AG08396 (cell line): ENCODE measurements around the gene PAIP2.
"Not testable (repeated sequence)": the region's sequence is repeated elsewhere in the genome, so short reads cannot be mapped to it uniquely, and the experiment has no call there.

Experiments used
- DNase-seq: peaks from one replicate; pipeline ENCODE4 v3.0.0; 2012; ENCODE audit warnings: low spot score, mixed read lengths

Gene PAIP2

DNA sequence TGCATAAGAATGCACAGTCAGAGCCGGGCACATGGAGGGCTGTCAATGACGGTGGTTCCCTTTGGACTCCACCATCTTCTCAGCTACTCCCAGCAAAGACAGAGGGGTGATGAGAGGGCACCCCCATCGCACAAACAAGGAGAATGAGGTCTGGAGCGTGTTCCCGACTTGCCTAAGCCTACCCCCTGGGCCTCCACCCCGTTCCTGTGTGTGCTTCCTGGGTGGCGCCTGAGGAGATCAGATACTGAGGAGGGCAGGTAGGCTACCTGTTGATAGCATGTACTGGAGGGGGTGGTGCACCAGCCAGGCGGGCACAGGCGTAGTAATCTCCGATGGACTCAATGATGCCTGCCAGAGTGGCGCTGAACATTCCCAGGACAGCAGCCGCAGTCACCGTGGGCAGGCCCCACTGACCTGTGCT lies 37.3 kb downstream of the PAIP2 start:
- no peak for DNase-seq

DNA sequence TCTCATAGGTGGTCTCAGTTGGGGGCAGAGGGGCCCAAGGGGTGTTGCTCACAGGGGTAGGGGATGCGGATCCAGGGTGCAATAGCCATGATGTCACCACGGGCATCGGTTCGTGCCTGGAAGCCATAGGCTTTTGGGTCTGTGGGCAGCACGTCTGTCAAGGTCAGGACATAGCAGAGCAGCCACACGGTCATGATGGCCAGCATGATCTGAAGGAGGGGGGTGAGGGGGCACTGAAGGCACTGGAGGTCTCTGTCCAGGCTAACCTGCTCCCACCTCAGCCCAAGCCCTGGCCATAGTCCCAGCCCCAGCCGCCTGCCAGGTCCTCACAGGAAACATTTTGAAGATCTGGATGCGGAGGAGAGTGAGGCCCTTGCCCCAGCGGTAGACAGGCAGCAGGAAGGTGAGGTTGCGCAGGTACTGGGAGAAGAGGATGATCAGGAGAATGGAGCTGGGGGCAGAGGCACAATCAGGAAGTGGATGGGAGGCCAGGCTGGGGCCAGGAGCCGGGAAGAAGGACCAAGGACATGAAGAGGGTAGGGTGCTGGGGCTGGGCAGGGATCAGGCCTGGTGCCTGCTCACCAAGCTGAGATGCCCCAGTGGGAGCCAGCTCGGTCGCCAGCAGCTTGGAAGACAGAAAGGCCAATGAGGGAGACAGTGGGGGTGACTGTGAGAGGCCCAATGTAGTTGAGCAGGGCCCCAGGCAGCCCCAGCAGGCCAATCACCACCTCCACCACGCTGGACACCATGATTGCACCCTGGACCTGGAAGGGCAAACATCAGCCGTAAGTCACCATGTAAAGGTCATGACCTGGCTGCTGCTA lies 38.2 kb downstream of the PAIP2 start:
- no peak for DNase-seq

DNA sequence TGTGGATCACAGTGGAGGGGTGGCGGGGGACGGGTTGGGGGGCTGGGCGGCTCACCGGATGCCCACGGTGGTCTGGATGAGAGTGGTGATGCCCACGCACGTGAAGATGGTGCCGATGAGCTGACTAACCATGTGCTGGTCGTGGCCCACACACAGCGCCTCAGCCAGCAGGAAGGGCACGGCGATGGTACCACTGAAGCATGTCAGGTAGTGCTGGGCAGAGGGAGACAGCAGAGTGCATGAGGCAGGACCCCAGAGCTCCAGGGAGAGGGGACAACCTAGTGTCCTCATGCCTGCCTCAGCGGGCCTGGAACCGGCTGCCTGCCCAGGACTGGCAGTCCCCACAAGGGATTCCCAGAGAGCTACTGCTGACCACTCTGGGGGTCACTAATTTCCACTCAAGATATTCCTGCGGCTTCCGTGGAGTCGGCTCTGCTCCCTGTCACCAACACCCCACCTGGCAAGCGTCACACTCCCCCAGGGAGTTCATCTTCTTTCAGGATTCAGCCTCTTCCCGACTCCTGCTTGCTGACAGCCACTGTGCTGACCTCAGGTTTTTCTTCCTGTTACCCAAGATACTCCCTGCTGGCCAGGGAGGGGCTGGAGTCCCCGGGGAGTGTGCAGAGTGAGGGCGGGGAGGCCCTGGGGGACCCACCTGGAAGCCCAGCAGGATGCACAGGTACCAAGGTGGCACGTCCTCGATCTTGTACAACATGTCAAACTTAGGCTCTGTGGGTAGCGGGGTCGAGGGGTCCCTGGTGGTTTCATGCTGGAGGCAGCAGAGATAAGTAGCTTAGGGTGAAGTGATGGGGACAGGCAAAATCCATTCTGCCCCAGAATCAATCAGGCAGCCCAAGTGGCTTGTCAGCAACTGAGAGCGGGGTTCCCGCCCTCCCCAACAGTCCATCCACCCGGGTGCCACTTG lies 40.4 kb downstream of the PAIP2 start:
- no peak for DNase-seq

DNA sequence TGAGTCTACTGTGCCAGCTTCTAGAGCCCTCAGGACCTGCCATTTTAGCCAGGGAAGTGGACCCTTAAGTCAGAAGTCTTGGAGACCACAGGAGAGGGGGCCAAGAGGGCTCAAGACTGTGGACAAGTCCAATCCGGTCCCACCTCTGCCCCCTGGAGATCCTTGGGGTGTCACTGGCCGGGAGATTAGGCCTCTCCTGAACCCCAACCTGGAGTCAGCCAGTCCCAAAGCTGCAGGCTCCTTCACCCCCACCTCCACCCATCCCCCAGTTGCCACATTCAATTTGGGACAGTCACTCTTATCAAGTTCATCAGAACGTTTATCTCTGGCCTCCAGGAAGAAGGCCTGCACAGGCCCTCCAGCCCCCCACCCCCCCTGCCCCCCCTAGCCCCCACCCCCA lies 41.2 kb downstream of the PAIP2 start:
- DNase-seq: no peak

DNA sequence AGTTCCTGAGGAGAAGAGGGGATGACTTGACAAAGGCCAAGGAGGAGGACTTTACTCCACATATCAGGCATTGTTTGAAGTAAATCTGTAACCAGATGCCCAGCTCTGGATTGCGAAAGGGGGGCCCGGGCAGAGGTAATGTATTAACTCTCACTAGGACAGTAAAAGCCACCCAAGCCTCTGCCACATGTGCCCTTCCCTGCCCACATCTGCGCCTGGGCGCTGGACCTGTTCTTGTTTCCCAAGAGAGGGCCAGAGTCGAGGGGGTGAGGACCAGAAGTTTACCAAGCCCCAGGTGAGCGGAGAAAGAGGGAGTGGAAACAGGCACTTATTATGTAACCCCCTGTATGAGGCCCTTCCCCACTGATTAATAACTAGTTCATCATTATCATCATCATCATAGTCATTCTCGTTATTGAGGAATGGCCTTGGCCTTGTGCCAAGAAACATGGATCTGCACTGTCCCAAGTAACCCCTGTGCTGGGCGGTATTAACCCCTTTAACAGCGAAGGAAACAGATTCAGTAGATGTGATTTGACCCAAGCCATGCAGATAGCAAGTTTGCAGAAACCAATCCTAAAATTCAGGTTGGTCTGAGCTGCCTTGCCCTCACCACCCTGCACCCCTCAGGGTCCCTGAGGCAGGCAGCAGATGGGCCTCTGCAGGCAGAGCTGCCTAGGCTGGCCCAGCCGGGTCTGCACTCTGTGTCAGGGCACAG lies 41.8 kb downstream of the PAIP2 start, which contains the start of gene SLC23A1:
SLC23A1 (minus strand) TSS at position 23 of the 718 bp plus-strand sequence. CDS start 44 bp downstream, outside the sequence.
- peak; percentile 42 for DNase-seq

DNA sequence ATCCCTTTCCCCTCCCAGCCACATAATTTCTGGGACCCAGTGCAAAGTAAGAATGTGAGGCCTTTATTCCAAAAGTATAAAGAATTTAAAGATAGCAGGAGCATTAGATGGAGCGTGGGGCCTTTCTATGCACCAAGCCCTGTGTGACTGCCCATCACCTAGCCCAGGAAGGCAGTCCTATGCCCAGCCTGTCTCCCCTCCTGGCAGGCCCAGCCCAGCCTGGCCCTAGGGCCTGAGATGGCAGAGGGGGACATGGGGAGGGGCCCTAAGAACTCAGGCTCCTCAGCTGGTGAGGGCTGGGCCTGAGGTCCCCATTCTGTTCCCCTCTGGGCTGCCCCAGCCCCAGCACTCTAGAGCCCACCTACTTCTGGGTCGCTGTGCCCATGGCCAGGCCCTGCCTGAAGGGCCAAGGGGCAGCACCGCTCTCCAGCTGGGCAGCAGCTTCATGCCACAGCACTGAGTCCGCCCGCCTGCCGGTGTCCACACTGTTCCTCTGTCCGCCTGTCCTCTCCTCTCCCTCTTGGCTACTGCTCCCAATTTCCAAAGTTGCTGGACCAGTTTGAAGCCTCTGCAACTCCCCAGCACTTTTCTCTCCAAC lies 42.4 kb downstream of the PAIP2 start:
- DNase-seq: no peak

DNA sequence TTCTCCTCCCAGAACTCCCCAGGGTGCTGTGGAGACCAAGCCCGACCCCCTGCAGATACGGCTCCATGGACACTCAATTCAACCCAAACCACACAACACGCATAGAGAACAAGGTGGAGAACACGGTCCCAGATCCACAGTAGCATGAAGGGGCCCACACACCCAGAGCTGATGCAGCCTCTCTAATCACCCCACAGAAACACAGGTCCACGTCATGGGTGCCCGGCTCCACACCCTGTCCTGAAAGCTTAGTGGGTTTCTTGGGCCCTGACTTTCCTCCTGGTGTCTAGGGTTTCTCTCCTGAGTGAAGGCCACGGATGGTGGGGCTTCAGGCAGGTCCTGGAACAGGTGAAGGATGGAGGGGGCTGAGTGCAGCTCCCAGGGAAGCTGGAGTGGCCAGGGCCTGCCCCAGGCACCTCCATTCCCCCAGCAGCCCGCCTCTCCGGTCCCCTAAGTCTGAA lies 43.0 kb downstream of the PAIP2 start:
- no peak for DNase-seq

DNA sequence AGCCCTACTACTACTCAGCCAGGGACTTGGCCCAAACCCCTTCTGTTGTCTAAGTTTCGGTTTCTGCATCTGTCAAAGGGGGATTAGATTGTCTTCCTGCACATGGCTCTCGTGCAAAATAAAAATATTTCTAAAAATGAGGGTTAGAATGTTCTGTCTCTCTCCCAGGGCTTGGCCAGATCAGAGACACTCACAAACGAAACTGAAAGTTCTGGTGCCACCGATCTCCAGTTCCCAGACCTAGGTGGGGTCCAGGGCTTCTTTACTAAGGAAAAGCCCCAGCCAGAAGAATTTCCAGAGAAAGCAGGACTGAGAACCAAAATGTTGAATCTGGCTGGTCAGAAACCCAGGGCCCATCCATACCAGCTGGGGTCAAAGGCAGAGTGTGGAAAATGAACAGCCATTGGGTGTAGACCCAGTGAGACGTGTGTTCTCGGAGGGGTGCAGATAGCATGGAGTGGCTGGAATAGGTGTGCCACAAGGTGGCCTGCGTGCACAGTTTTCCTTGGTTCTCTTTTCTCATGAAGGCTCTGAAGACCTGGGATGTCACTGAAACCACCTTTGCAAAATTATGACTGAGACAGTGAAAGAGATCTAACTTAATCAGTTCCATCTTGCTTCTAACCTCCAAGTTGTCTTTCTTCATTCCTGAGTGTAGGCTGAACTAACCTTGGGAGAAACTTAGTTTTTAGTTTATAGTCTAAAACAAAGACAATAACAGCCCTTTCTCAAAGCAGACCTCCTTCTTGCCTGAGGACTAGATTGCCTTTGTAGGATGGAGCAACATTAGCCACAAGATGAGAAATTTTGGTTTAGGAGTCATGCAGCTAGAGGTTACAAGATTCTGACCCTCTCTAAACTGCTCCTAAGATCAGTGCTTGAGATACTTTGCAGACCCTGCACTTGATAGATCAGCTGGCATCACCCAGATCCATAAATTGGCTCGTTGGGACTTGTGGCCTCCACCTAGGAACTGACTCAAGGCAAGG lies 43.7 kb downstream of the PAIP2 start:
- peak; percentile 65 for DNase-seq

DNA sequence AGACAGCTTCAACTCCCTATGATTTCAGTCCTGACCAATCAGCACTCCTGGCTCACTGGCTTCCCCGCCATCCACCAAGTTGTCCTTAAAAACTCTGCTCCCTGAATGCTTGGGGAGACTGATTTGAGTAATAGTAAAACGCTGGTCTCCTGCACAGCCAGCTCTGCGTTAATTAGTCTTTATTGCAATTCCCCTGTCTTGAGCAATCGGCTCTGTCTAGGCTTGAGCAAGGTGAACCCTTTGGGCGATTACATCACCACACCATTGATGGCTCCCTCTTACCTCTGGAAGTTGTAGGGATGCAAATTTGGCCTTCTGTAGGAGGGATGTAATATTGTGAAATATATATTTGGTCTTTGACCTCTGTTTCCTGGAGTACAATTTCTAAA lies 44.4 kb downstream of the PAIP2 start:
- no peak for DNase-seq

DNA sequence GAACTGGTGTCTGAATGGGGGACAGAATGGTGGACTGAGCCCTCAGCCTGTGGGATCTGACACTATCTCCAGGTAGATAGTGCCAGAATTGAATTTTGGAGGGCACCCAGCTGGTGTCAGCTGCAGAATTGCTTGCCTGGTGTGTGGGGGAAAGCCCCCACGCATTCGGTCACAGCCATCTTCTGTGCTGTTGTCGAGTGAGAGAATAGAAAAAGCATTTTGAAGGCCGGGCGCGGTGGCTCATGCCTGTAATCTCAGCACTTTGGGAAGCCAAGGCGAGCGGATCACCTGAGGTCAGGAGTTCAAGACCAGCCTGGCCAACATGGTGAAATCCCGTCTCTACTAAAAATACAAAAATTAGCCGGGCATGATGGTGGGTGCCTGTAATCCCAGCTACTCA lies 45.3 kb downstream of the PAIP2 start:
- not testable (repeated sequence) for DNase-seq

DNA sequence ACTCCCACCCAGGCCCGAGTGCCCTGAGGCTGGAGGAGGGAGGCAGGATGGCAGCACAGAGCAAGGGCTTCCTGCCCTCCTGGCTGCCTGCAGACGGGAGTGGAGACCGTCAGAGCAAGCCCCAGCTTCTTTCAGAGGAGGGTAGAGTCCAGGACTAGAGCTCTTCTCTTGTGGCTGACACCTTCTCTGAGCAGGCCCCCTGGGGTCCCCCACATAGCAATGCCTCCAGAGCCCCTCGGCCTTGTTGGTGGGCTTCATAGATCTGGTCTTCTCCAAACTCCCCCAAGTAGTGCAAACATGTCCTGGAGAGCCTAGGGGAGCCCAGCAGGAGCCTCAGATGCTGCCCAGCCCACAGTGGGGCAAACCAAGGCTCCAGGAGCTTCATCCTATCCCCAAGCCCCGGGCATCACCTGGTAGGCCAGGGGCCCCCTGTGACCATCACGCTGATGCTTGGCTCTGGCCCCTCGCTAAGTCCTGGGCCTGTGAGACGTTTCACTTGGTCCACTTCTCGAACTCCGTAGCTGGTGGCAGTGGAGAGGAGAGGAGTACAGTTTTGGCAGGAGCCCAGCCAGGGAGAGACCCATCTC lies 46.0 kb downstream of the PAIP2 start:
- no peak for DNase-seq

DNA sequence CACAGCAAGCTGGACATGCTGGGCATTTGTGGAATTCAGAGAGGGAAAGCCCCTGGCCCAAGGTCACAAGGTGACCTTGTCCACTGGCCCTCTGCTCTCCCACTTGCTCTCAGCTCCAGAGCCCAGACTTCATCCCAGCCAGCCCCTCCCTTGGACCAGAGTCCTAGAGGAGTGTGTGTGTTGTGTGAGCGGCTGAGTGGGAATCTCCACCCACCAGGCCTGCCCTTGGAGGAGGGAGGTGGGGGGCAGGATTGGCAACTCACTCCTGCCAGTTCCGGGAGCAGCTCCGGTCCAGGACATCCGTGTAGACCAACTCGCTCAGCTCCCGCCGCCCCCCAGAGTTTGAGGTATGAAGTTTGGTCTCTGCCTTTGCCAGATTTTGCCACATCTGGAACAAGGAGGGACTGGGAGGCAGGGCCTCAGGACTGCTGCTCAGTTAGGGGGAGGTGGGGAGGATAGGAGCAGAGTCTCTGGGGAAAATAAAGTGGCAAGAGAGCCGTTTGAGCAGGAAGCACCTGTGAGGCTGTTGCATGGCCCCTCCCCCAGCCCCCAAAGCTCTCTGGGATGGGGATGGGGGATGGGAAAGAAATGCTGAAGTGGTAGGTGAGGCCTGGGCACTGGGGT lies 46.7 kb downstream of the PAIP2 start:
- peak; percentile 66 for DNase-seq

DNA sequence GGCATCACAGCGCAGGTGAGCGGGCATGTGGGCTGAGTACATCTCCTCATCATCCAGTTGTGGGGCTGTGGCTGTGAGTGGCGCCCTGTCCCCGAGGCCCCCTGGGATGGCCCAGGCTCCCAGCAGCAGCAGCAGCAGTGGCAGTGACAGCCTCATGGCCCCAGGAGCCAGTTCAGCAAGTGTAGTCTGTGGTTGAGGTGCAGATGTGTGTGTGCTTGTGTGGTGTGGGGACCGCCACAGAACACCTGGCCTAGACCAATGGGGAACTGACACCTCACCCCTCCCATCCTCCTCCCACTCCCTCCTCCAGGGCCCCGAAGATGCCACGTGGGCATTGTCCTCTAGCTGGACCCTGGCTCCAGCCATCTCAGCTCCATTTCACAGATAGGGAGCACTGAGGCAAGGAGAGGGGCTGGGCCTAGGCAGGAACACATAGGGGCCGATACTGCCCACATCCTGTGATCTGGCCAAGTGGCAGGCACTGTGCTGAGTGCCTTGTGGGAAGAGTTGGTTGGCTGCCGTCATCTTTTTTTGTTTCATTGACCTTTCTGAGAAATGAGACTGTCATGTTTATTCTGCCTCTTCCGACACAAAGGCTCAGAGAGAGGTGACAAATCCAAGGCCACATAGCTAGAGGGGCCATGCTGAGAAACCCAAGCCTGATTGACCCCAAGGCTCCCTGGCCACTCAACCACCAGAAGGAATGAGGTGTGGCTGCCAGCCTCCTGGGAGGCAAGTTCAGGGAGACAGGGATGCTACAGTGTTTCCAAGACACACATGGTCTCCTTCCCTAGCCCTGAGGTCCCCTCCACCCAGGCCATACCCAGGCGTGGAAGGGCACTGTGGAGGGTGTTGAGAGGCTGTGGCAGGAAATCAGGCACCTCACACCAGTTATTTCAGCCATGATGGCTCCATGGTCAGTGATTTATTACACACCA lies 48.3 kb downstream of the PAIP2 start, which contains the start of gene MZB1:
MZB1 (minus strand) TSS at position 213 of the 938 bp plus-strand sequence; CDS start at position 156, 57 bp downstream.
- DNase-seq: peak; percentile 17

DNA sequence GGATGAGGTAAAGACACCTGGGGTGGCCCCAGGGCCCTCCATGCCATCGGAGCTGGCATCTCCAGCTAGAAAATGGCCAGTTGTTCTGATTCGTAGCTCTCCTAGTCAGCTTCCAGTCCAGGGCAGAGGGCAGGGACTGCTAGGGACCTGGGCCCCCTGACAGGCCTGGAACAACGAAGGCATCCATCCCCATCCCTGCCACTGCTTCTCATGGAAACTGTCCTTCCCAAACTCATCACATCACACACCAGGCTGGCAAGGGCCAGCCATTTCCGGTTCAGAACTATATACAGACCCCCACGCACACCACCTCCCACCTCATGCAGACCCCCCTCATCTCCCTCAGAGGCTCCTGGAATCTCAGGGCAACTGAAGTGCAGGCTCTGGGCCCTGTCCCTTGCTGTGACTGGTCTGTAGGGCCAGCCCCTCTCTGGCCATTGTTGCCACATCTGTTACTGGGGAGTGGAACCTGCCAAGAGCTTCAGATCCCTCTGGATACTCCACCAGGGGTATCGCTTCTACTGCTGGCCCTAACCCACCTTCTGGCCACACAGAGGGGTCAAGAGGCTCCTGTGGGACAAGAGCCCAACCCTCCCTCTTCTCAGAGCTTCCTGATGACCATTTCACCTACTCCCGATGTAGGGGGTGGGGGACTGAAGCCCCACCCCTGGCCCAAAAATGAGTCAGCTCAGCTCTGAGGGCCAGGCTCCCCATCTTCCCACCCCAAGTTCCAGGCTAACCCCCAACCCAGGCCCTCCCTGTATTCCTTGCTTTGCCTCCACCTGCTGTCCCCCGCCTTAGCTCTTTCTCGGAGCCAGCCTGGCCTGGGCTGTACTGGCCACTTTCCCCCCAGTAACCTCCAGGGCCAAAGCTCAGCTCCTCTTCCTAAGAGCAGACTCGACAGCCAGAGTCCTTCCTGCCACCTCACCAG lies 49.2 kb downstream of the PAIP2 start:
- peak; percentile 23 for DNase-seq

DNA sequence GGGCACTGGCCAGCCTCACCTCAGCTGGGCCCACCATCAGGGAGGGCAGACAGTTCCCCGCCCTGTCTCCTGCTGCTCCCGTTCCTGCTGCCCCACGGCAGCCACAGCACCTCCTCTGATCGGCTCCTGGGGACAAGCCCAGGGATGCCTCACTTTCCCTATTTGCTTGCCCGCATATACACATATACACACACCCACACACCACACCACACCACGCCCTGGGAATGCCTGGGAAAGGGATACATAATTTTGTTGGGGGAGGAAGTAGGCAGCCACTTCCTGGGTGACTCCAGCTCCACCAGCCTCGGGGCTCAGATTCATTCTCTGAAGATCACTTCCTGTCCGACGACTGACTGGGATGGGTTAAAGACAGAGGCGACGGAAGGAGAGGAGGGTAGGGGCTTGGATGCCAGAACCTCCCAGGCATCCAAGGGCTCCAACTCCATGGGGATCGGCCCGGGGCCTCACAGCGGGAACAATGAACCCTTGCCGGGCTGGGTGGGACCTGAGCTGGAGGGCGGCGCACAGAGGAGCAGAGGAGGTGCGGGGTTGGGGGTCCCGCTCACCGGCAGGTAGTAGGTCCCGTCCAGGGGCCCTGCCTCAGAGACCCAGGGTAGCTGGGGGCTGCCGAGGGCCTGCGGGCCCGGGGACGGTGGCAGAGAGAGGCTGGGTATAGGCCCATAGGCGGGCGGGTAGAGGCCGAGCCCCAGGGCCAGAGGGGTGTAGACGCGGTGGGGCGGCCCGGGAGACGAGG lies 50.1 kb downstream of the PAIP2 start:
- peak; percentile 14 for DNase-seq

DNA sequence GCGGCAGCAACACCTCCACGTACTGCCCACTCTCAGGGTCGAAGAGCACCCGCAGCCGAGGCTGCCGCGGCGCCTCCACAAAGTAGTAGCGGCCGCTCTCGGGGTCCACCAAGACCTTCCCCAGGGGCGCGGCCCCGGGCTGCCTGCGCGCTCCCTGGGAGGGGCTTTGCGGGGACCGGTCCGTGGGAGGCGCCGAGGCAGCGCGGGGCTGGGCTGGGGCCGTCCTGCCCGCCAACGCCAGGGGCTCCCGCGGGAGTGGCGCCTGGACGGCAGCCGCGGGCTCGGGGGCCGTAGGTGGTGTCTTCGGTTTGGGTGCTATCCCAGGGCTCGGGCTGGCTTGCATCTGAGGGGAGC lies 50.6 kb downstream of the PAIP2 start:
- DNase-seq: peak; percentile 5
